Left forelimb (tissue), 1 donor: Measurements from ENCODE around the gene HIRA.
"Not testable (repeated sequence)": the region's sequence is repeated elsewhere in the genome, so short reads cannot be mapped to it uniquely, and the experiment has no call there.

Source experiments
- DNase-seq: peaks from one replicate; pipeline ENCODE4 v3.0.0-alpha.2; 2018; ENCODE audit warnings: low spot score

Gene HIRA

DNA sequence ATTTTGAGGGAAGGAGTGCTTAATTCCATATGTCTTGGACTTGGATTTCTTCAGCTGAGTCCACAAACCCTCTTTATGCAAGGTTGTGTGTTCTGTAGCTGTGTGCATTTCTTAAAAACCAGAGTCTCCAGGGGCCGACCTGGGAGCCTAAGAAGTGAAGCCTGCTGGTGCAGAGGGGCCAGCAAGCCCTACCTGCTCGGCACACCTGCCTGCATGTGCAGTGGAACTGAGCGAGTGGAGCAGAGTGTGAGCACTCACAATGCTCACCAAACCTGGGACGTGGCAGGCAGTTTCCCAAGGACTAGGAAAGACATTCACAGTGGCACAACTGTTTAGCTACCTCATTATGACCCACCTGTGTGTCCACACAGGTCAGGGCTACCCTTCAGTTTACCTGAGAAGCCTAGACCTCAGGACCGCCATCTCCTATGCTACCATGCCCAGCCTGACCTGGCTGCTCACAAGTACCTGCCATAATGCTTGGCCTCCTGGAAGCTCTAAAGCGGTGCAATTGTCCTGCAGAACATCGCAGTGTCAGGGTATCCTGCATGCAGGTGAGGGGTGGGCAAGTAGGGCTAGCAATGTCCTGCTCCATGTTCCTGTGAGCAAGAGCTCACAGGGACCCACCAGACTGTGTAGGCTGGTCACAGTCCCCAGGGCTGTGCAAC, 12.1 kb upstream of the HIRA start:
- no peak for DNase-seq

DNA sequence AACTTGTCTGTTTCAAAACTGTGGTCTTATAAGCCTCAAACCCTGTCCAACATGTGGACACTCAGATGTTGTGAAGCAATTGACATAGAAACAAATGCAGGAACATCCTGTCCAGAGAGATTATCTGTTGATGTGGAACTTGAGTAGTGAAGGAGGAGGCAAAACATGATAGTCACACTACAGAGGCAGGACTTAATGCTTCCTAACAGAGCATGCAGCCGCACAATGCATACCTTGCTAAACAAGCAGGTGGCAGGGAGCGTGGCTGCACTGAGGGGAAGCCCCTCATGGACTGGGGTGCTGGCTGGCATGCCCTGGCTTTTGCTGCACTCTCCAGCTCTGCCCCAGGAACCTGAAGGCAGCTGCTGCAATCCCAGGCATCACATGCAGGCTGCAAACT, 10.6 kb upstream of the HIRA start:
- DNase-seq: no peak

DNA sequence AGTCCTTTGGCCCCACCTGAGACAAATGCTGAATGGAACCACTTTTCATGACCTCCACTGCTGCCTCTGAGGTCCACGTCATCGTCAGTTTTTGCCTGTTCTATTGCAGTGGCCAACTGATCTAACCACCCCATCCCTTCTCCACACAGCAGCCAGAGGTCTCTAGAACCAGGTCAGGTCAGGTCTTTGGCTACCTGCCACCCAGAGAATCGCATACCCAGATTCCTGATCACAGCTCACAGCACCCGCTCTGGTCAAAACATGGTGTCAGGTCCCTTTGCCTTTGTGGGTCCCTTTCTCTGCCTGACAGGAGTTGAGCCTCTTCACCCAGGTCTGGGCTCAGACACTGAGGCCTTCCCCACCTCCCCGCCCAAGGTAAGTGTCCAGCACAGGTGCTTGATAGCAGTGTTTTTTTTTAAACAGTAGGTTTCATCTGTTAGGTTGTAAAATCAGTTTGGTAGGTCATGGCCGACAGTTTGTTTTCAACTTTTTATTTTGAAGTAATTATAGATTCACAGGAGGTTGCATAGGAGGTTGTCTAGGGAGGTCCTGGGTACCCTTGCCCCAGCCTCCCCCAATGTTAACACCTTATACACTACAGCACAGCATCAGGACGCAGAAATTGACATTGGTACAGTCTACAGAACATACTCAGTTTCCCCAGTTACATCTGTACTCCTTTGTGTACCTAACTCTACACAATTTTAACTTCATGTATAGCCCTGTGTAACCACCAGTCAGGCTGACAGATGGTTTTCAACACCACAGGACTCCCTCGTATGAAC, 9.1 kb upstream of the HIRA start:
- DNase-seq: no peak

DNA sequence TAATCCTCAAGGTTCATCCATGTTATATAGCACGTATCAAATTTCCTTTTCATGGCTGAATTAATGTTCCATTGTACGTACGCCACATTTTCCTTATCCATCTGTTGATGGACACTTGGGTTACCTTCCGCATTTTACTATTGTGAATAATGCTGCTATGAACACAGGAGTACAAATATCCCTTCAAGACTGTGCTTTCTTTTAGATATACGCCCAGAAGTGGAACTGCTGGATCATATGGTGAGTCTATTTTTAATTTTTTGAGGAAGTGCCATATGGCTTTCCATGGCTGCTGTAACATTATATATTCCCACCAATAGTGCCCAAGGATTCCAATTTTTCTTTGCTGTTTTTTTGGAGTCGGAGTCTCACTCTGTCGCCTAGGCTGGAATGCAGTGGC, 6.8 kb upstream of the HIRA start:
- DNase-seq: no peak

DNA sequence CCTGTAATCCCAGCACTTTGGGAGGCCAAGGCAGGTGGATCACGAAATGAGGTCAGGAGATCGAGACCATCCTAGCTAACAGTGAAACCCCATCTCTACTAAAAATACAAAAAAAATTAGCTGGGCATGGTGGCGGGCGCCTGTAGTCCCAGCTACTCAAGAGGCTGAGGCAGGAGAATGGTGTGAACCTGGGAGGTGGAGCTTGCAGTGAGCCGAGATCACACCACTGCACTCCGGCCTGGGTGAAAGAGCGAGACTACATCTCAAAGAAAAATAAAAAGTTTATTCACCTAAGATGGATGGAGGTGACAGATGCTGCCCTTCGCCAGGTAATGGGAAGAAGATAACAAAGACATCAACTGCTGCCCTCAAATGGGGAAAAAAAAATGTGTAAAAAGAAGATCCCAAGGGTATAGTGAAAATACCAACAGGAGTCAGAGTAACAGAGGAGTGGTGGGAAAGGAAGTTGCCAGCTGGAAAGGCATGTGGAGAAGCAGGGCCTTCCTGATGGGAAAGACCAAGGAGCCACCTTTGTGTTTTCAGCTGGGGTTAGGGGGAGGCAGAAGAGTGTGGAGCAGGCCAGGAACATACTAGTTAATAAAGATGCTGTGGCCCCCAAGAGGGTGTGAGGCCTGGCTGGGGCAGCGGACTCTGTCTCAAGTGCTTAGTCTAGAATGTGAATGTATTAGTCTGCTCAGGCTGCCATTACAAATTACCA, 5.1 kb upstream of the HIRA start:
- DNase-seq: not testable (repeated sequence)

DNA sequence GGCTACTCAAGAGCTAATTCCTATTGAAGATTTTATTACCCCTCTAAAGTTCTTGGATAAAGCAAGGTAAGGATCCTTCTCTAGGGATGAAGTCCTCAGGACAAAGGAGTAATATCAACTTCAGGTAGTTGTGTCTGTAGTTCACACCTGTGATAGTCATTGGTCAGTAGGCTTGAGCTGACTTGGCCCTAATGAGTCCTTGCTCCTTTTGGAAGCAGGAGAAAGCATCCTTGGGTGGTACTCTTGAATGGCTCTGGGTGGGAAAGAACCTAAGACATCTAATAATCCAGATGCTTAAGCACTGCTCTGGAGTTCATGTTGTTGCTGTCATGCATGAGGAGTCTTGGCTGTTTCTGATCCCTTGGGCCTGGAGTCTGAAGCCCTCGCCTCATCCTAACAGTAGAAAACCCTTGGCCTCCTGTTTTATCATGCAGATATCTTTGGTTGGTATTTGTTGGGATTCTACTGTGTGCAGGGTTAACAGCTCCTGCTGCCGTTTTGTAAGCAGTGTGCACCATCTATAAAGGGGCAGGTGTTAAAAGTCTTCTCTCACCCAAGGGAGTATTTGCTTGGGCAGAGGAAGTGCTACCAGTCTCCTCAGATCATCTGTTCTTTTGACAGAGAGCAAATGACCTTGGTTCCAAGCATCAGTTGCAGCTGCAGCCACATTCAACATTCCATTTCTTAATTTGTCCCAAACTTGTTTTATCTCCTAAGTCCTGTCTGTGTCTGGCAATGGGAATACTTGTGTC, 3.5 kb upstream of the HIRA start:
- no peak for DNase-seq

DNA sequence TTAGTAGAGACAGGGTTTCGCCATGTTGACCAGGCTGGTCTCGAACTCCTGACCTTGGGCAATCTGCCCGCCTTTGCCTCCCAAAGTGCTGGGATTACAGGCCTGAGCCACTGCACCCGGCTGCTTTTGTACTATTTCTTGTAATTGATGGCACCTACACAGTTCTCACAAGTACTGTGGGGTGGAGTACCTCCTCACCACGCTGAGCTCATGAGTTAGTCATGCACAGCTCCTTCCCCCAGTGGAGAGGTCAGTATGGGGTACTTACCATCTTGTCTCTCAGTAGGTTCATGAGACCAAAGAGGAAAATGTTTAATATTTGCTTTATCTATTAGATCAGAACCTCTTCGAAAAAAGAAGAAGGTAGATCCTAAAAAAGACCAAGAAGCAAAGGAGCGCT, 2.9 kb upstream of the HIRA start:
- DNase-seq: no peak

DNA sequence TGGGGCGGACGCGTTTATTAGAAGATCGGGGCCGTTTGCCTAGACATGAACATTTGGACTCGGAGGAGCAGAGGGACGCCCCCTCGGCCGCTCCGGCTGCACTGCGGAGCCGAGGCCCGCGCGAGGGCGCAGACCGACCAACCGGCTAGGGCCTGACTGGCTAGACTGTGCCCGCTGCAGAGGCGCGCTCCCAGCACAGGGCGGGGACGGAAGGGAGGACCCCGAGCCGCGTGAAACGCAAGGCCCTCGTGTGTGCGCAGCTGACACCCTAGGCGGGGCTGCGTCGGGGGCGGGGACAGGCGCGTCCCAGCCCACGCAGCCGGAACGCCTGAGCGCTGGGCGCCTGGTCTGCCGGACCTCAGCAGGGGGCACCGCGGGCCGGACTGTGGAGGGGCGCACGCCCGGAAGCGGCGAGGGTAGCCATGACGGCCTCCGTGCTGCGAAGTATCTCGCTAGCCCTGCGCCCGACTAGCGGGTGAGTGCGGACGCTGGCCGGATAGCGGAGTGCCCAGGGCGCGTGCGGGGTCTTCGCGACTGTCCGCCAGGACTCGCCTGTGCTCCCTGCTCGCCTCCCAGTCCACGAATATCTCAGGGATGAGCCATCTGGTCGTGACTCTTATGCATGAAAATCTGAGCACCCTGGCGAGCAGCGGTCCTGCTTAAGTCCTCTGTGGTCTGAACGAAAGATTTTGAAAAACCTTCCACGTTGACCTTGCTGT, 759 bp upstream of the HIRA start, which contains the start of gene MRPL40:
TSS of gene MRPL40 (plus strand) at position 413 of the 719 bp plus-strand sequence. CDS start at position 423, 10 bp downstream.
- DNase-seq: peak; percentile 98

DNA sequence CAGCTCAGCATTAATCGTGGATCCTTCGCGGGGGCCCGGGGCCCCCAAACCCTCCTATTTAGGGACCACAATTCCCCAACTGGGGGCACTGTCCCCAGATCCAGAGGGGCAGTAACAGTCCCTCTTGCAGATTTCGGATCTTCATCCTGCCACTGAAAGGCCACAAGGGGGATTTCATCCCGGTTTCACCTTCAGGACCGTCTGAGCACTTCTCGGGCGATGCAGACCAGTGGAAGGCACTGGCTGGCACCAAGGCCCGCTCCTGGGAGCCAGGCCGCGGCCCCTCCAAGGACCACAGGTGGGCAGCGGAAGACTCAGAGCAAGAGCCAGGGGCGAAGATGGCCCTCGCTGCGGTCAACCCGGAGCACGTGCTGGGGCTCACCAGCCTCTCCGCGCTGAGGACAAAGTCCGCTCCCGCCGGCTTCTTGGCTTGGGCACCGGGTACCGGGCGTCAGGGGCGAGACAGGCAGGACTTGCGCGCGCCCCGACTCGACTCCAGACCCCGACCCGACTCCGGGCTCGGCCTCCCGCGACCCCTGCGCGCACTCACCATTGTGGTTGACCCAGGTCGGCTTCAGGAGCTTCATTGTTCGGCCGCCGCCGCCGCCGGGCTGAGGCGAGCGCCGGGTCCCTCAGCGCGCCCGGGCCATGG, 517 bp downstream of the HIRA start:
- no peak for DNase-seq

DNA sequence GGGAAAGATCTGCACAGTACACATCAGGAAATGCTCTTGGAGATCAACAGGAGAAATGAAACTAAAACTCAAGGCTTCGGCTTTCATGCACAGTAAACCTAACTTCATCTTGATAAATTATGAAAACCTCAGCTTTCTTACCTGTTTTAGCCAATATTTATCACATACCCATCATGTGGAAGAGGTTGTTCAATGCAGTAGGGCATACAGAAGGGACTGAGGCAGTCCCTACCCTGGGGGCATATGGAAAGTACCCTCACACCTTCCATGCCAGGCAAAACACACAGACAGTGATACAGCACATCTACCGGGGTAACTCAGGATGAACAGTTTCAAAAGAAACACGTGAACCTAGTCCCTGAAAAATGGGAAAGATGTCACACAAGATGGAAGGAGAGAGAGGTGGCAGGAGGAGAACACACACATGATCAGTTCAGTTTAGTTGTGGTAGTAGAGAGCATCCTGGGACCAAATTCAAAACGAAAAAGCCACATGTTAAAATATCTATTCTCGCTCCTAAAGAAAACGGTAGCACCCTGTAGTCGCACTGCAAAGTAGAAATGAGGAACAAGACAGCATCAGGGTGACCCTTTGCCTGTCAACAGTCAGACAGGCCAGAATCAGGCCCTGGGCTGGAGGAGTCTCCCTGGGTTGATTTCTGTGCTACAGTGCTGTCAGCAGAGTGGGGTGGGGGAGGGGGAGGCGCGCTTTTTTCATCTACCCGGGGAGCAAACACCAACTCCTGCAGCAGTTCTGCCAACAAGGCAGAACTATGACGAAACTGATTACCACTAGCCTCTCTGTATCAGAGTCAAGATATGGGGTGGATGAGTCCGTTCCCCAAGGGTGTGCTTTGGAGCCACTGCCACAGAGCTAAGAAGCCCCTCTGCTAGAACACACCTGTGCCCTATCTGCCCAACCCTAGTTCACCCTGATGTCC, 1.3 kb downstream of the HIRA start:
- no peak for DNase-seq

DNA sequence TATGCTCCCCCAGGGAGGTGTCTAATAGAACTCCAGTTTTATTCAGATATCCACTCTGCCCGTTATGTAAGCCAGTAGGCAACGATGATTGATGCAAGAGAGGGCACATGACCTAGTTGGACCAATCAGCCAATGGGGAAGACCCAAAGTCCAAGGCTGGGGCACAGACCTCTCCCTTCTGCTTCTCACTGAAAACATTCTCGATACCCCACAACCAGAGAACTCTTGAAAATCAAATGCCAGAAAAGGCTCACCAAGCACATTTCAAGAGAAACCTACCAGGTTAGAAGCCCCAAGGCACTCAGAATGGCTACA, 7.4 kb downstream of the HIRA start:
- DNase-seq: no peak

DNA sequence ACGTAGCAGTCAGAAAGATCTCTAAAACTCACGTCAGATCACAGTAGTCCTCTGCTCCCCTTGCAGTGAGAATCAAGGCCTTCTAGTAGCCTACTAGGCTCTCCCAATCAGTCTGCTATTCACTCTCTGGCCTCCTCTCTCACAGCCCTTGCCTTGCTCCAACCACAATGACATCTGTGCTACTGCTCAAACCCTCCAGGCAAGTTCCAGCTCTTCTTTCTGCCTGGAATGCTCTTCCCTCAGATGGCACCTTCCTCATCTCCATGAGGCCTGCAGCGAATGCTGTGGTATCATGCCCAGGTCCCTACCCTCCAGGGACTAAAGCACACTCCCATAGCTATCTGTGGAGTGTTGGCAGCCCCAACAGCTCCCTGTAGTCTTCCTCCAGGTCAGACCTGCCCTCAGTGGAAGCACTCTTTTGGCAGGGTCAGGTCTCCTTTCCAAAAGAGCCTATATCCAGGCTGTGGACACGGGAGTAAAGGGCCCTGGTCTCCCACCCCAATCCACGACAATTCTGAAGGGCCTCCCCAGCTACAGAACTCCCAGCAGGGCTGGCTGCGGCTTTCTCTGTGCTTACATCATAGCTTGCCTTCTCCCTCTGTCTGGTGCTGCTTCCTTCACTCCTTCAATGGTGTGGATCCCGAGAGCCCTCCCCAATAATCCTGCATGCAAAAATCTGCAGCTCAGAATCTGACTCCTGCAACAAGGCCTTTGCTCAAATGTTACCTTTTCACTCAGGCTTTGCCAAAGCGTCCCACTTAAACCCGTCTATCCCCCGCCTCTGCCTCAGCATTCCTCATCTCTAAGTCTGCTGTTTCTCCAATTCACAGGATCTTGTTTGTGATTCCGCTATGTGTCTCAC, 8.9 kb downstream of the HIRA start:
- no peak for DNase-seq

DNA sequence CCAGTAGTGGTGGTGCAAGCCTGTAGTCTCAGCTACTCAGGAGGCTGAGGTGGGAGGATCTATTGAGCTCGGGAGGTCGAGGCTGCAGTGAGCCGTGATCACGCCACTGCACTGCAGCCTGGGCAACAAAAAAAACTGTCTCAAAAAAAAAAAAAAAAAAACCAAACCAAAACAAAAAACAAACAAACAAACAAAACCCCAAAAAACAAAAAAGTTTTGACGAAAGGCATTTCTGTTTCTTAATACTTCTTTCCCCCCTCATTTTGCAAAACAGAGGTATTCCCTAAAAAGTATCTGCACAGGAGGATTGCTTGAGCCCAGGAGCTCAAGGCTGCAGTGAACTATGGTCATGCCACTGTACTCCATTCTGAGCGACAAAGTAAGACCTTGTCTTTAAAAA, 11.2 kb downstream of the HIRA start:
- no peak for DNase-seq

DNA sequence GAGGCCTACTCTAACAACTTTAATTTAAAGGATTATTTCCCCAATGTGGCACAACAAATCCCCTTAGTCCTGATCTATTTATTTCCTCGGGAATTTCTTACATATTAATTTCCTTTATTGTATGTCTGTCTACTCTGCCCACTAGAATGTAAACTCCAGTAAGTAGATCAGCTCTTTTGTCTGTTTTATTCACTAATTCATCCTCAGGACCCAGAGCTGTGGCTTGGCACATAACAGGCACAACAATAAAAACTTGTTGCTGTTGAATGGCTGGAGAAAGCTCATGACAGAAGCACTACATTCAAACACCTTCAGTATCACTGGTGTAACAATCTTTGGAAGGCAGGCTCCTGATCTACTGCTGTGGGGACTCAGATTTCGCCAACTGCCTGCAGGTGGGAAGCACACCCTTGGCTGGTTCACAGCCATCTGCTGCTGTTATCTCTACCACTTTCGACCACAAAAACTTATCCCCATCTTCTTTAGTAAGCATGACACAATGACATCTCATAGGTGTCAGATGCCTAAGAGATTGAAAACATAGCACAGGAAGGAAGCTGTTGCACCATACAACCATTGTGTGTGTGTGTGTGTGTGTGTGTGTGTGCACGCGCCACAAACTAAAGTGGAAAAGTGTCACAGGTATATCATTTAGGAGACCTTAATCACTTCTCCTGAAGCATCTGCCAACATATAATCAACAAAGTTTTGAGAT, 11.9 kb downstream of the HIRA start:
- no peak for DNase-seq

DNA sequence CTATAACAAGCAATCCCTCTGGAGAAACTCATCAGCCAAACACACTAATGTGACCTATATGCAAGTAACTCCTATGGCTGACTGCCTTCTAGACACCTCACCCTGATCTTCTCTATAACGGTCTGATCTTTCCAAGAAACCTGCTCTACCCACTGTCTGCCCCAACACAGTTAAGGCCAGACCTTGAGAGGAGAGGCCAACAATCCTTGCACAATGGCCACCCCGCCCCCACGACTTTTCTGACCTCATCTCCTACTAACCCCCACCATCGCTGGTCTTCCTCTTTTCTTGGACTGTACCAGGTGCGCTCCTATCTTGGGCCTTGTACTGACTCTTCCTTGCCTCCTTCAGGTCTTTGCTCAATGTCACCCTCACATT, 12.5 kb downstream of the HIRA start:
- no peak for DNase-seq

DNA sequence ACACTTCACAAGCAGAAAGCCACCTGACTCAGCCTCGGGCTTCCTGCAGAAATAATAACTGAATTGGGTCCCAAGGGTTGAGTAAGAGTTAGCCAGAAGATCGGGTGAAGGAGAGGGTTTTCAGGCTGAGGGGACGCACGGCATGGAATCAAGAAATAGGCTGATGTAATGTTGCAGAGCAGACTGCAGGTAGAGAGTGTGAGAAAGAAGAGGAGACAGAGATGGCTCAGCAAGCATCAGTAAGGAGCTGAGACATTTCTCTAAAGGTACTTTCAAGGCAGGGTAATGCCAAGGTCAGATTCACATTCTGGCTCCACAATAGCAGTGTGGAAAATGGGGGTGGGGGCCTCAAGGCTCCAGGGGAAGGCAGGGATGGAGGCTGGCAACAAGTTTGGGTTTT, 18.6 kb downstream of the HIRA start:
- DNase-seq: no peak

DNA sequence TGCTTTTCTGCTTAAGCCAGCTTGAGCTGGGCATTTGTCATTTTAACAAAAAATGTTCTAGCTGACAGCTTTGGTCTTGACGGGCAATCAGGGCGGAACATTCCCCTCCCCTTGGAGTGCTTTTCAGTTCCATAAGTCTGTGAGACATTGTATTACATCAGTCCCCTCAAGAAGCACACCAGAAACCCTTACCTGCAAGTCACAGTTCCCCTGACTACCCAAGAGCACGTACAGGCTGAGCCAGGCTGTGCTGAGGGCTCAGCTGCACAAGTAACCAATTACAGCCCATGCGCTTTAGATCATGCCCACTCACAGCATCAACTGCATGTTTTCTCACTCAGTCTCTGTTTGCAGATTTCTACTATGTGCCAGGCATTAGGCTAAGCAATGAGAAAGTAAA, 19.1 kb downstream of the HIRA start:
- DNase-seq: no peak

DNA sequence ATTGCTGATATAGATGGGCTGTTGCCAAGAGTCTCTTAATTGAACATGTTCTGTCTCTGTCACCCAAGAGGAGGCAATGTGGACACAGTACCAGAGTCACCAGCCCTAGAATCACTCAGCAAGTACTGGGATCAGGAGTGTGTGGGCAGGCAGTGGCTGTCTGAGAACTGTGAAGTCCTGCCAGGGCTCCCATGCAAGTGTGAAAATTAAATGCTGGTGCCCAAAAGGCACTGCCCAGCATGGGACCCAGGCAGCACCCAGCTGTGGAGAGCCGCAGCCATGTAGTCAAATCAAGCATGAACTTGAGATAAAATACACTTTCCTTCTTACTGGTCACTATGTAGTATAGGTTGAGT, 19.9 kb downstream of the HIRA start:
- DNase-seq: no peak
